Activated T-cell treated with anti-CD3 and anti-CD28 coated beads for 24 hours (primary cell): Measurements from ENCODE around the gene ACADSB.

ENCODE experiments used
- DNase-seq: peaks from one replicate; pipeline ENCODE4 v3.0.0-alpha.2; 2020; ENCODE audit warnings: low read depth

The ACADSB gene

GRCh38 chr10:123004298-123004697, 4.5 kb upstream of the ACADSB start:
- no peak for DNase-seq

GRCh38 chr10:123007558-123008354, 1.1 kb upstream of the ACADSB start:
- peak; percentile 29 for DNase-seq

- DNase-seq: no peak
Observed at GRCh38 chr10:123009105-123009820, 457 bp downstream of the ACADSB start.

GRCh38 chr10:123011987-123012386, 3.2 kb downstream of the ACADSB start:
- no peak for DNase-seq

- no peak for DNase-seq
Observed at GRCh38 chr10:123013456-123014419, 4.9 kb downstream of the ACADSB start.

GRCh38 chr10:123014772-123015171, 6.0 kb downstream of the ACADSB start:
- no peak for DNase-seq

DNA sequence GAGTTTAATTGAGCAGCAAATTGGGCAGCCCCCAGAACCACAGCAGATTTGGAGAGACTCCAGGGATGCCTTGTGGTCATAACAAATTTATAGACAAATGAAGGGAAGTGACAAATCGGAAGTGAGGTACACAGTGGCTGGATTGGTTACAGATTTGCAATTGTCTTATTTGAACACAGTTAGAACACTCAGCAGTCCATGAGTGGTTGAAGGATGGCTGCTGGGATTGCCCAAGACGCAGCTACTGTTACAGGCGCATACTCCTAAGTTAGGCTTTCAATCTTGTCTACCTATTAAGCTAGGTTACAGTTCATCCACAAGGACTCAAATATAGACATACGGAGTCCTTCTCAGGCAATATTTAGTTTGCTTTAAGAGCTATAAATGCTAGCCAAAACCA, 7.4 kb downstream of the ACADSB start:
- no peak for DNase-seq

DNA sequence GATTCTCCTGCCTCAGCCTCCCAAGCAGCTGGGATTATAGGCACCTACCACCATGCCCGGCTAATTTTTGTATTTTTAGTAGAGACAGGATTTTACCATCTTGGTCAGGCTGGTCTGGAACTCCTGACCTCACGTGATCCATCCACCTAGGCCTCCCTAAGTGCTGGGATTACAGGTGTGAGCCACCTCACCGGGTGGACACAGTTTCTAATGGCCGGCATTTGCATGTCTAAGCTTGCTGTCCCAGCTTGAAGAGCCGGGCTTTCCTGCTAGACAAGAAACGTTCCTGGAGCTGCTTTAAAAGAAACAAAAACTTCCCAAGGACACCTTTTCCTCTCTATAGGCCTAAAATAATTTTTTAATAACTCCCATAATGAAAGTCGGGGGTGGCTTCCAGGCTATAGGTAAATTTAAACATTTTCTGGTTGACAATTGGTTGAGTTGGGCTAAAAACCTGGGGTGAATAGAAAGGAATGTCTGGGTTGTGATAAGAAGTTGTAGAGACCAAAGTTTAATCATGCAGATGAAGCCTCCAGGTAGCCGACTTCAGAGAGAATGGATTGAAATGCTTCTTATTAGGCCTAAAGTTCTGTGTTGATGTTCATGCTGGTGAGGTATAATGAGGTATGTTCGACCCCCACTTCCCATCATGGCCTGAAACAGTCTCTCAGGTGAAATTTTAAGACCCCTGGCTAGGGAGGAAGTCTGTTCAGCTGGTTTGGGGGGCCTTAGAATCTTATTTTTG, 8.8 kb downstream of the ACADSB start:
- DNase-seq: no peak

DNA sequence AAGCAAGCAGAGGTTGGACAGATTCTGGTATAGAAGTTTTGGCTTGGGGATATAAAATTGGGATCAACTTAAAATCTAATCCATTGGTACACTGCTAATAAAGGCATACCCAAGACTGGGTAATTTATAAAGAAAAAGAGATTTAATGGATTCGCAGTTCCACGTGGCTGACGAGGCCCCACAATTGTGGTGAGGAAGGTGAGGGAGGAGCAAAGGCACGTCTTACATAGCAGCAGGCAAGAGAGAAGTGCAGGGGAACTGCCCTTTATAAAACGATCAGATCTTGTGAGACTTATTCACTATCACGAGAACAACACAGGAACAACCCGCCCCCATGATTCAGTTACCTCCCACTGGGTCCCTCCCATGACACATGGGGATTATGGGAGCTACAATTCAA, 9.7 kb downstream of the ACADSB start:
- no peak for DNase-seq

GRCh38 chr10:123019264-123019663, 10.5 kb downstream of the ACADSB start:
- DNase-seq: no peak

DNA sequence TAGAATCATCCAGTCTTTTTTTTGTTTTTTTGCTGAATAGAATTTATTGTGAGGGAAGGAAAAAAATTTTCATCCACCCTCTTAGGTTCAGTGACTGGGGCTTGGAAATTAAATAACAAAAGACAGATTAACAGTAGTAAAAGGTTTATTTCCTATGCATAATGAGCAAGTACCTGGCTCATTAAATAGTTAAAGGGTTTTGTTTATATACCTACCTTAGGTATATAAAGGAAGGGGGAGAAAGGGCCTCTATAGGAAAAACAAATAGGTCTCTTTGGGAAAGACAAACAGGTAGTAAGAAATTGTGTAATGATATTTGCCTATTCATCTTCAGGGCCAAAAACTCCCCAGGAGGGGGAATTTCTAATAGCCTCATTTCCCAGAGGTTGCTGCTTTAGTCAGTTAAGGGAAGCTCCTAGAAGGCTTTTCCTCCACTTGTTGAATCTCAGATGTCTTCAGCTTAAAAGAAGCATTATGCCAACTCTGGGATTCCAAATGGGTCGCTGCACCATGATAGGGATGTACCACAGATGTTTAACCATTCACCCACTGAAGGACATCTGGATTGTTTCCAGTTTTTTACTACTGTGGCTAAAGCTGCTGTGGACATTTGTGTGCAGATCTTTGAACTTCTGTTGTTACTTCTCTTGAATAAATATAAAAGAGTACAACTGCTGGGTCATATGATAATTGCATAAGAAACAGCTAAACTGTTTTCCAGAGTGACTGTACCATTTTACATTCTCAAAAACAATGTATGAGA, 11.3 kb downstream of the ACADSB start:
- no peak for DNase-seq

DNA sequence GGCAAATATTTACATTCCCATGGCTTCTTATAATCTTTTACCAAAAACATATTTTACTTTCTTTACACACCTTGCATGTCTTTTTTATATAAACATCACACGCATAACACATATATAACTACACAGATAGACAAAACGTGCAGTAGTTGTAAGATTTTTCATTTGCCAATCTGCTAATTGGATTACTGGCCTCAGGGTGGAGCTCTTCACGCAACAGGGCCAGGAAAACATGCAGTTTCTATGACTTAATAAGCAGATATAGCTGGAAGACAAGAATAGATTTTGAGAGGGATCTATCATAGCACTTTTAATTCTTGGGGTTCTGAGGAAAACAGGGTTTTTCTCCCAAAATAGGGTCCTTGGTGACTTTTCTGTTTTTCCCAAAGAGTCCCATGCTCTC, 12.7 kb downstream of the ACADSB start:
- no peak for DNase-seq

GRCh38 chr10:123024540-123024939, 15.7 kb downstream of the ACADSB start:
- DNase-seq: no peak

DNA sequence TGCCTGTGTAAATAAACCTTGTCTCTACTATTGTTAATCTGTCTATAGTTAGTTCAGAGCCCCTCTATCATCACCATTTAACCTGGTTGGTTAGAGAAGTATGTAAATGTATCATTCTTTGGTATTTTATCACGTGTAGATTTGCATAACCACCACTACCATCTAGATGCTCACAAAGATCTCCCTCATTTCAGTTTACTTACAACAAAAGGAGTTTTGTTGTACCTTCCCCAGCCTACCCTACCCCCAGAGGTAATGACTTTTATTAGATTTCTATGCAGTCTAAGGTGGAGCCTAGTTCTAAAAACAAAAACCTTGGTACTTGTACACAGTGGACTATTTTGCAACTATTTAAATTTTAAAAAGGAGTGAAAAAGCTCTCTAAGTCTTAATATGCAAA, 17.5 kb downstream of the ACADSB start:
- no peak for DNase-seq

DNA sequence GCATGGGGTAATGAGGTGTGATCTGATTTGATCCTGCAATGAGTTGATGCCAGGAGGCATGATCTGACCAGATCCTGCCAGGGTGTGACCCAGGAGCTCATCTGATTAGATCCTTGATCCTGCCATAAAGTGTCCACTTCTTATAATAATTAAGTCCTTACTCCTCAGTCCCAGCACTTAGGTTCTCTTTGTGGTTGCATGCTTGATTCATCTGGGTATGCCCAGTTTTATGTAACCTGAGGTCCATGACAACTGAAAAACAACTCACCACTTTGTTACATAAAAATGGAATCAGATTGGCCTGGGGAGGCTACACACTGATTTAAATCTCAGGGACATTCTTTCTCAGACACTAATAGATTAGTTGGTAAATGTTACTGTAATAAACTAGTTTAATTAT, 19.1 kb downstream of the ACADSB start:
- DNase-seq: no peak

DNA sequence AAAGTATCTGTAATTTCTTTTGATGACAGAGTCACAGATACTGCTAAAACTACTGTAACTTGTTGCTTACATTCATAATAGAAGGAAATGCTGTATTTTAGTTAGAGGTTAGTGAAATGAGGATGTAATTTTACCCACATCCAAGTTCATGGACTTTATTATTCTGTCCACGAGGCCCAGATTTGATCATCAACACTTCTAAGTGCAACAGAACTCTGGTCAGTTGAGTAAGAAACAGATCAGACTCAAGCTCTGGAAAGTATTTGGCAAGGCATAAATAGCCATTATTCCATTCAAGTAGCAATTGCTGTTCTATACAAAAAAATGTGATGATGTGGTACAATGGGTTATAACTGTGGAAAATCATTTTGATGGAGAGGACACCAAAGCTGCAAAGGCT, 22.3 kb downstream of the ACADSB start:
- DNase-seq: no peak

DNA sequence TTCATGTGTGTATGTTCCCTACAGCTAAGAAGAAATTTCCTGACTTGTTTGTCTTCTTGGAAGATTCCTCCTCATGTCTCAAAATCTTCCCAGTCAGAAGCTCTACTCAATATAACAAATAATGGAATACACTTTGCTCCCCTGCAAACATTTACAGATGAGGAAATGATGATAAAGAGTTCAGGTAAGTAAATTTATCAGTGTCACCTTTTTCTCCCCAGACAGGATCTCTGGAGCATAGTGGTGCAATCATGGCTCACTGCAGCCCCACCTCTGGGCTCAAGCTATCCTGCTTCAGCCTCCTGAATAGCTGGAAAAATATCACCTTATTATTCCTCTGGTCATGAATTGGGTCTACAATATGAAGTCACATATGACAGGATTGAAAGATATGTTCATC, 25.5 kb downstream of the ACADSB start:
- DNase-seq: no peak

DNA sequence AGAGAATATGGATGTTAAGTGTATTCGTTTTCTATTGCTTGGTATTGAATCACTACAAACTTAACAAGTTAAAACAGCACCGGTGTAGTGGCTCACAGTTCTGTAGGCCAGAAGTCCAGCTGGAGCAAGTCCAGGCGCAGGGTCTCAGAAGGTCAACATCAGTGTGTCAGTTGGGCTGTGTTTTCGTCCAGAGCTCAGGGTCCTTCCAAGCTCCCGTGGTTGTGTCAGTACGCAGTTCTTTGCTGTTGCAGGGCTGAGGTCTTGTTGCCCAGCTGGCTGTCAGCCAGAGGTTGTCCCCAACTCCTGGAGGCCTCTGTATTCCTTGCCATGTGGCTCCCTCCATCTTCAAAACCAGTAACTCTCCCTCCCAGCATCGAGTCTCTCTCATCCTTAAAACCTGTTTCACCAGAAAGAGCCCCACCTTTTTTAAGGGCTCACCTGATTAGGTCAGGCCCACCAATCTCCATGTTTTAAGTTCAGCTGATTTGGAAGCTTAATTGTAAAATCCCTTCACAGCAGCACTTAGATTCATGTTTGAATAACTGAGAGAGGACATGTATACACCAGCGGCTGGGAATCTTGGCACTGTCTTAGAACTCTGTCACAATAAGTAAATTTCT, 26.8 kb downstream of the ACADSB start:
- DNase-seq: no peak

DNA sequence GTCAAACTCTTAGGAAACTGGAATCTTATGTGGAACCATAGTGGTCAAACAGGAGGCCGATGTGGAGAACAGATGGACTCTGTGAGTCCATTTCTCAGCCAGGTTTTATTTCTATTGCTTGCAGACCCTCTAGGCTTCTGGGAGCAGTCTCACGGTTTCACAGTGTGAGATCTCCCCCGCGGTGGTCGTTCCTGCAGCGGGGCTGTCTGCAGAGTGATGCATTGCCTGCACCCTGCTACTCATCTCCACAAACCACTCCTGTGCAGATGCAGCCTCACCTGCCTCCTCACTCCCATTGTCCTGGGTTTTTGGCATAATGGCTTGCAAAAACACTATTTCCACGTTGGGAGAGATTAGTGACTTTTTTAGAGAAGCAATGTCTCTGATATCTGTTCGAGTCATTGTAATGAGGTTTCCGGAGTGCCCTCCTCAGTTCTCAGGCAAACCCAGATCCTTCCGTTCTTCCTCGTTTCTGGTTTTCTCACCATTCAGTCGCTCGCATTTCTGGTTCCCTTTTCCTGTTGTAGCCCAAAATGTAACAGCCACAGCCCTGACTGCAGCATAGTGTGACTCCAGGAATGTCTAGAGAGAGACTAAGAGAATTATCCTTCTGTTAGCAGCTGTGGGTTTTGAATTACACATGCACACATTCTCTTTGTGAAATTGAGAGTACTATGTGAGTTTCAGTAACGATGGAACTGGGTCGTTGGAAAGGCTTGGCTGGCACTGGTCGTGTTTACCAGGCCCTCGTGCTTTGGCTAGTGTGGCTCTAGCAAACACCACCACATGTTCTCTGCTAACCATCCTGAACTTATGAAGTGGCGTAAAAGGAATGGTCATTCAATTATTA, 30.2 kb downstream of the ACADSB start:
- no peak for DNase-seq

DNA sequence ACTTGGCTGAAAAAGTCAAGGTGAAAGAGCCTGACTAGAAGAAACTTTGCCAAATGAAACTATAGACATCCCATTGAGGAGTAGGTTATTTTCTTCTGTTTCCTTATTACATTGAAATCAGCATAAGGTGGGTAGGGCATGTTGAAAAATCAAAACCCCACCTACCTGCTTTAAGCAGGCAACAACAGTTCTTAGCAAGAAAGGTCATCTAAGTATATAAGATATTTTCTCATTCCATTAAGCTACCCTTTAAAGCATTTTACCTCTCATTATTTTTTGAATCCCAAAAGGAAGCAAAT, 30.8 kb downstream of the ACADSB start:
- no peak for DNase-seq
